MM.1S (cell line): ENCODE data around the gene ZNF556.

Experiments
- DNase-seq: peaks from one replicate; pipeline ENCODE4 v3.0.0-alpha.2; 2015
- H2AFZ ChIP-seq: fragments of 300-600 bp; sonication (generic); 2 replicates; pipeline ENCODE4 v1.6.0; 2016; ENCODE audit warnings: antibody characterized with exemption, low read length
- H3F3A ChIP-seq: fragments of 300-600 bp; sonication (generic); 2 replicates; pipeline ENCODE4 v1.6.1; 2016; ENCODE audit warnings: mild to moderate bottlenecking, antibody characterized with exemption, low read length, moderate library complexity, mixed read lengths; ENCODE audit not compliant: insufficient read depth
- H3K27ac ChIP-seq: fragments of 300-600 bp; sonication (generic); 2 replicates; pipeline ENCODE4 v1.5.1; 2016; ENCODE audit warnings: mild to moderate bottlenecking, low read length
- H3K27me3 ChIP-seq: fragments of 300-600 bp; sonication (generic); replicated peaks from 2 replicates; pipeline ENCODE4 v1.6.0; 2016; ENCODE audit warnings: low read length; ENCODE audit not compliant: insufficient read depth
- H3K36me3 ChIP-seq: fragments of 300-600 bp; sonication (generic); replicated peaks from 2 replicates; pipeline ENCODE4 v1.6.1; 2016; ENCODE audit warnings: mild to moderate bottlenecking, low read length, mixed read lengths; ENCODE audit not compliant: insufficient read depth
- H3K4me1 ChIP-seq: fragments of 300-600 bp; sonication (generic); 2 replicates; pipeline ENCODE4 v1.6.1; 2016; ENCODE audit warnings: low read length, mixed read lengths
- H3K4me2 ChIP-seq: fragments of 300-600 bp; sonication (generic); 2 replicates; pipeline ENCODE4 v1.6.0; 2016; ENCODE audit warnings: low read depth, low read length
- H3K4me3 ChIP-seq: fragments of 300-600 bp; sonication (generic); 2 replicates; pipeline ENCODE4 v1.5.1; 2016; ENCODE audit warnings: low read length, mixed read lengths
- H3K79me2 ChIP-seq: fragments of 300-600 bp; sonication (generic); 2 replicates; pipeline ENCODE4 v1.6.1; 2016; ENCODE audit warnings: mixed run types, low read length, mixed read lengths
- H3K9ac ChIP-seq: fragments of 300-600 bp; sonication (generic); 2 replicates; pipeline ENCODE4 v1.6.1; 2016; ENCODE audit warnings: low read length, mixed read lengths
- H3K9me2 ChIP-seq: fragments of 300-600 bp; sonication (generic); replicated peaks from 2 replicates; pipeline ENCODE4 v1.6.1; 2016; ENCODE audit warnings: mild to moderate bottlenecking, low read length, mixed read lengths; ENCODE audit not compliant: insufficient read depth
- H3K9me3 ChIP-seq: fragments of 300-600 bp; sonication (generic); replicated peaks from 2 replicates; pipeline ENCODE4 v1.6.1; 2016; ENCODE audit warnings: mild to moderate bottlenecking, low read length, mixed read lengths; ENCODE audit not compliant: insufficient read depth
- H4K20me1 ChIP-seq: fragments of 300-600 bp; sonication (generic); 2 replicates; pipeline ENCODE4 v1.6.1; 2016; ENCODE audit warnings: mild to moderate bottlenecking, low read length, moderate library complexity, mixed read lengths; ENCODE audit not compliant: insufficient read depth
- CTCF ChIP-seq: fragments of 300-600 bp; sonication (generic); IDR thresholded peaks from 2 replicates; pipeline ENCODE4 v1.5.1; 2016; ENCODE audit warnings: antibody characterized with exemption, low read length, mixed read lengths
- EZH2 ChIP-seq: fragments of 300-600 bp; sonication (generic); optimal IDR thresholded peaks from 2 replicates; pipeline ENCODE3; 2017; ENCODE audit warnings: low read depth, mild to moderate bottlenecking, antibody characterized with exemption, low read length, mixed read lengths
- EZH2phosphoT487 ChIP-seq: fragments of 300-600 bp; sonication (generic); IDR thresholded peaks from 2 replicates; pipeline ENCODE4 v1.6.1; 2018; ENCODE audit warnings: antibody characterized with exemption, low read length

The ZNF556 gene

GRCh38 chr19:2877398-2878331 is 10.5 kb downstream of the ZNF556 start:
- H3F3A ChIP-seq: no peaks in the 10 kb centered on the region
- no peaks in the 10 kb centered on the region for H4K20me1 ChIP-seq
- H3K9me2 ChIP-seq: no peaks in the 10 kb centered on the region
- no peaks in the 10 kb centered on the region for H3K4me1 ChIP-seq
- no peak overlapping the region for H3K4me3 ChIP-seq
- DNase-seq: no peak
- H3K27me3 ChIP-seq: peaks cover 44% of the 10 kb centered on the region
- no peak overlapping the region for H3K4me2 ChIP-seq
- H2AFZ ChIP-seq: no peak overlapping the region
- H3K9me3 ChIP-seq: 0 out of 2 replicates have a peak, but pooled peaks cover 6% of the 10 kb centered on the region
- no peak for TF ChIP-seq EZH2
- TF ChIP-seq EZH2phosphoT487: no peak
- TF ChIP-seq CTCF: no peak
- H3K36me3 ChIP-seq: no peaks in the 10 kb centered on the region
- H3K79me2 ChIP-seq: no peaks in the 10 kb centered on the region
- no peak overlapping the region for H3K27ac ChIP-seq
- H3K9ac ChIP-seq: no peak overlapping the region

GRCh38 chr19:2883686-2884439 is 16.7 kb downstream of the ZNF556 start:
- no peaks in the 10 kb centered on the region for H3K79me2 ChIP-seq

GRCh38 chr19:2885736-2886135 is 18.6 kb downstream of the ZNF556 start:
- no peaks in the 10 kb centered on the region for H3K9me2 ChIP-seq
- no peak for DNase-seq
- no peaks in the 10 kb centered on the region for H3K9me3 ChIP-seq
- no peaks in the 10 kb centered on the region for H3K79me2 ChIP-seq
- peaks cover 68% of the 10 kb centered on the region for H3K27me3 ChIP-seq
- TF ChIP-seq EZH2: no peak
- TF ChIP-seq EZH2phosphoT487: no peak
- TF ChIP-seq CTCF: no peak
- no peaks in the 10 kb centered on the region for H4K20me1 ChIP-seq
- no peaks in the 10 kb centered on the region for H3K4me1 ChIP-seq
- no peak overlapping the region for H2AFZ ChIP-seq
- H3F3A ChIP-seq: no peaks in the 10 kb centered on the region
- no peak overlapping the region for H3K4me3 ChIP-seq
- no peak overlapping the region for H3K9ac ChIP-seq
- no peak overlapping the region for H3K4me2 ChIP-seq
- no peaks in the 10 kb centered on the region for H3K36me3 ChIP-seq
- H3K27ac ChIP-seq: no peak overlapping the region

More at GRCh38 chr19:2883686-2884439, 16.7 kb downstream of the ZNF556 start:
- Histone ChIP-seq H3K36me3 (no peaks in the 10 kb centered on the region), H3F3A (no peaks in the 10 kb centered on the region), H4K20me1 (no peaks in the 10 kb centered on the region), H3K9ac (no peak overlapping the region), H3K4me3 (no peak overlapping the region), H3K9me3 (no peaks in the 10 kb centered on the region), H3K27me3 (peaks cover 73% of the 10 kb centered on the region), H3K9me2 (no peaks in the 10 kb centered on the region), H3K27ac (no peak overlapping the region), H3K4me1 (no peaks in the 10 kb centered on the region), H2AFZ (no peak overlapping the region), H3K4me2 (no peak overlapping the region)
- no peak for TF ChIP-seq EZH2phosphoT487
- DNase-seq: no peak
